Right atrium auricular region (tissue), 2 donors: ENCODE data around the gene MYO5B. TPM values are rescaled to one million over a fixed set of nuclear protein-coding genes. Genes with fewer than 3 reads are reported as not detected.

Experiments used
- DNase-seq: peaks from one replicate; pipeline ENCODE4 v3.0.0-alpha.2; 2019; ENCODE audit warnings: low spot score
- H3K27ac ChIP-seq, 2 donors: fragments of 200-600 bp; sonication (generic); 1 replicate in 1 of 2; 2 replicates in 1 of 2; pipeline ENCODE4 v1.5.1; 2016 to 2019
- H3K27me3 ChIP-seq, 2 donors: fragments of 200-600 bp; sonication (generic); one replicate each; pipeline versions ENCODE4 v1.5.1 to v1.6.0; 2017 to 2019
- H3K36me3 ChIP-seq: fragments of 200-600 bp; sonication (generic); one replicate; pipeline ENCODE4 v1.5.1; 2016
- H3K4me1 ChIP-seq, 2 donors: fragments of 200-600 bp; sonication (generic); one replicate each; pipeline versions ENCODE4 v1.5.1 to v1.6.0; 2017 to 2019
- H3K4me3 ChIP-seq, 2 donors: fragments of 200-600 bp; sonication (generic); 1 replicate in 1 of 2; 2 replicates in 1 of 2; pipeline ENCODE4 v1.5.1; 2017 to 2019; ENCODE audit warnings: mild to moderate bottlenecking in 1 of 2, moderate library complexity in 1 of 2
- H3K9me3 ChIP-seq, 2 donors: fragments of 200-600 bp; sonication (generic); one replicate each; pipeline ENCODE4 v1.5.1; 2019
- total RNA-seq, 2 donors: library from RNA; depleted of rRNA; stranded (reverse); fragments of >200 nt; gene quantifications; one replicate each; pipeline ENCODE4 v1.1.0, GENCODE V29; 2016
- TF ChIP-seq, protein P1 (sequence below), 2 donors: fragments of 200-600 bp; sonication (generic); IDR thresholded peaks; one replicate each; pipeline ENCODE4 v1.5.1; 2019; ENCODE audit warnings: antibody characterized with exemption in 2 of 2

MYO5B gene
- total RNA-seq, 2 donors from 2014 or later = 7.7 to 10.2 TPM

- Histone ChIP-seq H3K27me3 (no peaks in the 10 kb centered on the region), H3K4me3 (no peak overlapping the region), H3K9me3 (no peaks in the 10 kb centered on the region), H3K4me1 (no peaks in the 10 kb centered on the region), H3K36me3 (no peaks in the 10 kb centered on the region), H3K27ac (no peak overlapping the region)
- no peak for DNase-seq
- TF ChIP-seq, protein P1, sequence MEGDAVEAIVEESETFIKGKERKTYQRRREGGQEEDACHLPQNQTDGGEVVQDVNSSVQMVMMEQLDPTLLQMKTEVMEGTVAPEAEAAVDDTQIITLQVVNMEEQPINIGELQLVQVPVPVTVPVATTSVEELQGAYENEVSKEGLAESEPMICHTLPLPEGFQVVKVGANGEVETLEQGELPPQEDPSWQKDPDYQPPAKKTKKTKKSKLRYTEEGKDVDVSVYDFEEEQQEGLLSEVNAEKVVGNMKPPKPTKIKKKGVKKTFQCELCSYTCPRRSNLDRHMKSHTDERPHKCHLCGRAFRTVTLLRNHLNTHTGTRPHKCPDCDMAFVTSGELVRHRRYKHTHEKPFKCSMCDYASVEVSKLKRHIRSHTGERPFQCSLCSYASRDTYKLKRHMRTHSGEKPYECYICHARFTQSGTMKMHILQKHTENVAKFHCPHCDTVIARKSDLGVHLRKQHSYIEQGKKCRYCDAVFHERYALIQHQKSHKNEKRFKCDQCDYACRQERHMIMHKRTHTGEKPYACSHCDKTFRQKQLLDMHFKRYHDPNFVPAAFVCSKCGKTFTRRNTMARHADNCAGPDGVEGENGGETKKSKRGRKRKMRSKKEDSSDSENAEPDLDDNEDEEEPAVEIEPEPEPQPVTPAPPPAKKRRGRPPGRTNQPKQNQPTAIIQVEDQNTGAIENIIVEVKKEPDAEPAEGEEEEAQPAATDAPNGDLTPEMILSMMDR (IDR thresholded peaks at IDR 0.05) = no peak
Observed at GRCh38 chr18:50126471-50126870, 68.5 kb downstream of the MYO5B start.

DNA sequence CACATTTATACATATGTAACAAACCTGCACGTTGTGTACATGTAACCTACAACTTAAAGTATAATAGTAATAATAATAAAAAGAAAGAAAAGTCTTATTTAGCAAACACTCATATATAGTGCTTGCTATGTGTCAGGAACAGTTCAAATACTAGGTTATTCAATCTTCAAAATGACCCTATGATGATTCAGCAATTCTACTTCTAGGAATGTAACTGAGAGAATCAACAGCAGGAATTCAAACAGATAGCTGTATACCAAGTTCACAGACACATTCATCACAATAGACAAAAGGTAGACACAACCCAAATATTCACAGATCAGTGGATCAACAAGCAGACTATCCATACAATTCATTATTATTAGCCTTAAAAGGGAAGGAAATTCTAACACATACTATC, 69.5 kb downstream of the MYO5B start:
- DNase-seq = no peak
- Histone ChIP-seq H3K36me3 (no peaks in the 10 kb centered on the region), H3K27ac (no peak overlapping the region), H3K4me1 (no peaks in the 10 kb centered on the region), H3K27me3 (no peaks in the 10 kb centered on the region), H3K4me3 (no peak overlapping the region), H3K9me3 (no peaks in the 10 kb centered on the region)
- TF ChIP-seq, protein P1 (IDR thresholded peaks at IDR 0.05) = no peak

GRCh38 chr18:50119296-50119695, 75.7 kb downstream of the MYO5B start:
- no peaks in the 10 kb centered on the region for H3K27me3 ChIP-seq
- H3K4me3 ChIP-seq = no peak overlapping the region
- no peak for DNase-seq
- H3K9me3 ChIP-seq = no peaks in the 10 kb centered on the region
- TF ChIP-seq, protein P1 (IDR thresholded peaks at IDR 0.05) = no peak
- no peak overlapping the region for H3K27ac ChIP-seq
- no peaks in the 10 kb centered on the region for H3K4me1 ChIP-seq
- H3K36me3 ChIP-seq = no peaks in the 10 kb centered on the region

DNA sequence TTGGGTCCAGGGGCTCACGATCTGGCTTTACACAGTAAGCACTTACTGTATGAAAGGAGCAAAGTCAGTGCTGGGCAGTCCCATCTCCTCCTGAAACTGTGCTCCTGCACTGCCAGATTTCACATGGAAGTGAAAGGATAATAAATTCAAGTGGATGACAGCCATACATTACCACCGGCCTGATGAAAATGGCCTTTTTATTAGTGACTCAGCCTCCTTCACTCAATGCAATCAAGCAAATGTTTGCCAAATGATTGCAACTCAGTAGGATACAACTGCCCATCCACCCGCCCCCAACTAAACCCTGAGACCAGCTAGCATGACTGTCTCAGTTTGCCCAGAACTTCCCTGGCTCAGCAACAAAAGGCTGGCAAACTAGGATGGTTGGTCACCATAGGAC, 77.1 kb downstream of the MYO5B start:
- Histone ChIP-seq H3K9me3 (no peaks in the 10 kb centered on the region), H3K4me1 (no peaks in the 10 kb centered on the region), H3K27ac (no peak overlapping the region), H3K4me3 (no peak overlapping the region), H3K36me3 (no peaks in the 10 kb centered on the region), H3K27me3 (no peaks in the 10 kb centered on the region)
- TF ChIP-seq, protein P1 (IDR thresholded peaks at IDR 0.05) = no peak
- no peak for DNase-seq

- TF ChIP-seq, protein P1 (IDR thresholded peaks at IDR 0.05) = no peak
- H3K4me3 ChIP-seq = no peak overlapping the region
- no peaks in the 10 kb centered on the region for H3K27me3 ChIP-seq
- H3K9me3 ChIP-seq = no peaks in the 10 kb centered on the region
- no peak overlapping the region for H3K27ac ChIP-seq
- no peaks in the 10 kb centered on the region for H3K36me3 ChIP-seq
- no peaks in the 10 kb centered on the region for H3K4me1 ChIP-seq
- DNase-seq = no peak
Observed at GRCh38 chr18:50115095-50115494, 79.9 kb downstream of the MYO5B start.

- no peak for DNase-seq
- TF ChIP-seq, protein P1 (IDR thresholded peaks at IDR 0.05) = no peak
- Histone ChIP-seq H3K9me3 (no peaks in the 10 kb centered on the region), H3K27ac (no peak overlapping the region), H3K36me3 (no peaks in the 10 kb centered on the region), H3K4me3 (no peak overlapping the region), H3K27me3 (no peaks in the 10 kb centered on the region), H3K4me1 (no peaks in the 10 kb centered on the region)
Observed at GRCh38 chr18:50114448-50114847, 80.5 kb downstream of the MYO5B start.
